Esophagus squamous epithelium (tissue), 4 donors: Measurements from ENCODE around the gene DGCR6L.
"Not testable (repeated sequence)": the region's sequence is repeated elsewhere in the genome, so short reads cannot be mapped to it uniquely, and the experiment has no call there.

ENCODE experiments used
- POLR2A ChIP-seq, 4 donors: fragments of 450-650 bp; IDR thresholded peaks; one replicate each; pipeline ENCODE4 v1.6.1; 2017; ENCODE audit warnings: antibody characterized with exemption in 4 of 4, mild to moderate bottlenecking in 4 of 4, moderate library complexity in 3 of 4
- TF ChIP-seq, protein P1 (sequence below), 6 experiments: fragments of 450-650 bp in 4 of 6; fragments of 200-600 bp in 2 of 6; sonication (generic) in 2 of 6; IDR thresholded peaks; one replicate each; pipeline ENCODE4 v1.5.1; 2016 to 2019; ENCODE audit warnings: antibody characterized with exemption in 6 of 6, mild to moderate bottlenecking in 4 of 6, moderate library complexity in 4 of 6

DNA sequence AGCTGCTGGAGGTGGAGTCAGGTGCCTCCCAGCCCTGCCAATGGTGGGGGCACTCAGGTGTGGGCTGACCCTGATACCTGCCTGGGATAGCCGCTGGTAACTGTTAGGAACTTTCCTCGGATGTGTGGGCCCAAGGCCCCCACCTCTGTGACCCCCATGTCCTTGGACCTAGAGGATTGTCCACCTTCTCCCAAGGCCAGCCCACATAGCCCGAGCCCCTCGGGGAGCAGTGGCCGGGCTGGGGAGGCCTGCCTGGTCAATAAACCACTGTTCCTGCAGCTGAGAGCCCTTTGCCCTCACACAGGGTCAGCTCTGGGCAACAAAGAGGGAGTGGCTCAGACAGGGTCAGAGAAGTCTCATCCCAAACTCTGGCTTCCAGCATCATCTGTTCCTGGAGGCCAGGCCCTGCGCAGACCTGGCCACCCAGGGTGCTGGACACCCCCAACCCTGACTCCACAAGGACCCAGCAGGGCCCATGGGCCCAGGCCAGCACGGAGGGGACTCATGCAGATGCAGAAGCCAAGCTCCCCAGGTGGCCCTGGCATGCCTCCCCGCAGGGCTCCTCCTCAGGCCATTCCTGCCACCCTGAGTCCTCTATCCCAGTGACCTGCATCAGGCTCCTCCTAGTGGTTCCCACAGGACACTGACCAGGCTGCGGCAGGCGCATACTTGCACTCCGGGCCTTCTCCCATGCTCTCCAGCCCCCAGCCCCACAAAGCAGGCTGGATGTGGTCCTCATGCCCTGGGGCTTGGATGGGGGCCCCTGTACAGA lies 6.4 kb downstream of the DGCR6L start:
- TF ChIP-seq, protein P1, sequence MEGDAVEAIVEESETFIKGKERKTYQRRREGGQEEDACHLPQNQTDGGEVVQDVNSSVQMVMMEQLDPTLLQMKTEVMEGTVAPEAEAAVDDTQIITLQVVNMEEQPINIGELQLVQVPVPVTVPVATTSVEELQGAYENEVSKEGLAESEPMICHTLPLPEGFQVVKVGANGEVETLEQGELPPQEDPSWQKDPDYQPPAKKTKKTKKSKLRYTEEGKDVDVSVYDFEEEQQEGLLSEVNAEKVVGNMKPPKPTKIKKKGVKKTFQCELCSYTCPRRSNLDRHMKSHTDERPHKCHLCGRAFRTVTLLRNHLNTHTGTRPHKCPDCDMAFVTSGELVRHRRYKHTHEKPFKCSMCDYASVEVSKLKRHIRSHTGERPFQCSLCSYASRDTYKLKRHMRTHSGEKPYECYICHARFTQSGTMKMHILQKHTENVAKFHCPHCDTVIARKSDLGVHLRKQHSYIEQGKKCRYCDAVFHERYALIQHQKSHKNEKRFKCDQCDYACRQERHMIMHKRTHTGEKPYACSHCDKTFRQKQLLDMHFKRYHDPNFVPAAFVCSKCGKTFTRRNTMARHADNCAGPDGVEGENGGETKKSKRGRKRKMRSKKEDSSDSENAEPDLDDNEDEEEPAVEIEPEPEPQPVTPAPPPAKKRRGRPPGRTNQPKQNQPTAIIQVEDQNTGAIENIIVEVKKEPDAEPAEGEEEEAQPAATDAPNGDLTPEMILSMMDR (IDR thresholded peaks at IDR 0.05) = not testable (repeated sequence)
- not testable (repeated sequence) for TF ChIP-seq POLR2A (IDR thresholded peaks at IDR 0.05)
